ENCODE data around the gene MIOX. TPM values are rescaled to one million over a fixed set of nuclear protein-coding genes. Genes with fewer than 3 reads are reported as not detected.

The MIOX gene
- total RNA-seq, 1 experiment from 2014 or later = not detected

DNA sequence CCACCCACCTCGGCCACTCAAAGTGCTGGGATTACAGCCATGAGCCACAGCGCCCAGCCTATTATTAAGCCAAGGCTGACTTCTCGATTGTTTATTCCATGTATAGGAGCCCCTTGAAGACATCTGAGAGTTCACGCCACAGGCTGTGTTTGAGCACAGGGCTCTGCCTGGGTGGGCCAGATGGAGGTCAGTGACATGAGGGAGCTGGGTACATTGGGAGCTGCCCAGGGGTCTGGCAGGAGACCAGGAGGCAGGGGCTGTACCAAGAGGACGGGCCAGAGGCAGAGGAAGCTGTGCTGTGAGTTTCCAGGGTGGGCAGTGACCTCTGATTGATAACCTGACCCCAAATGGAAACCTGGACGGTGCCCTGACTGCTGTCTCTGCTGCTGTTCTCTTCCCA, 15.4 kb downstream of the MIOX start:
- Mint-ChIP-seq H3K4me1 (ENCODE audit: low read depth, unreplicated experiment) (peaks cover 7% of the 10 kb centered on the region), H3K36me3 (ENCODE audit: insufficient read depth, unreplicated experiment) (peaks cover 5% of the 10 kb centered on the region), H3K27me3 (ENCODE audit: insufficient read depth, unreplicated experiment) (no peaks in the 10 kb centered on the region), H3K27ac (ENCODE audit: unreplicated experiment) (no peak overlapping the region), H3K4me3 (ENCODE audit: unreplicated experiment) (no peak overlapping the region), H3K9me3 (ENCODE audit: unreplicated experiment) (no peaks in the 10 kb centered on the region)
- no peaks in the 10 kb centered on the region for H3K9me3 ChIP-seq
- intact Hi-C loops (cut with micrococcal nuclease; ENCODE audit: unreplicated experiment) = loop anchor here (10.0 kb wide), 1 partner anchor 107 kb away; no protein-coding TSS in a partner anchor
- no peaks in the 10 kb centered on the region; the same call in 1 of the 2 replicates for H3K36me3 ChIP-seq (ENCODE audit: control insufficient read depth, insufficient read depth, low read length)
- H3K4me3 ChIP-seq (ENCODE audit: low read depth, low read length) = no peak overlapping the region
- ChIA-PET POLR2A (no interaction called here), CTCF (no interaction called here)
- TF ChIP-seq, protein P1, sequence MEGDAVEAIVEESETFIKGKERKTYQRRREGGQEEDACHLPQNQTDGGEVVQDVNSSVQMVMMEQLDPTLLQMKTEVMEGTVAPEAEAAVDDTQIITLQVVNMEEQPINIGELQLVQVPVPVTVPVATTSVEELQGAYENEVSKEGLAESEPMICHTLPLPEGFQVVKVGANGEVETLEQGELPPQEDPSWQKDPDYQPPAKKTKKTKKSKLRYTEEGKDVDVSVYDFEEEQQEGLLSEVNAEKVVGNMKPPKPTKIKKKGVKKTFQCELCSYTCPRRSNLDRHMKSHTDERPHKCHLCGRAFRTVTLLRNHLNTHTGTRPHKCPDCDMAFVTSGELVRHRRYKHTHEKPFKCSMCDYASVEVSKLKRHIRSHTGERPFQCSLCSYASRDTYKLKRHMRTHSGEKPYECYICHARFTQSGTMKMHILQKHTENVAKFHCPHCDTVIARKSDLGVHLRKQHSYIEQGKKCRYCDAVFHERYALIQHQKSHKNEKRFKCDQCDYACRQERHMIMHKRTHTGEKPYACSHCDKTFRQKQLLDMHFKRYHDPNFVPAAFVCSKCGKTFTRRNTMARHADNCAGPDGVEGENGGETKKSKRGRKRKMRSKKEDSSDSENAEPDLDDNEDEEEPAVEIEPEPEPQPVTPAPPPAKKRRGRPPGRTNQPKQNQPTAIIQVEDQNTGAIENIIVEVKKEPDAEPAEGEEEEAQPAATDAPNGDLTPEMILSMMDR (IDR thresholded peaks at IDR 0.05; ENCODE audit: insufficient read depth in 1 of 2, low read depth in 1 of 2, low read length in 1 of 2, severe bottlenecking in 1 of 2, unreplicated experiment in 1 of 2) = no peak
- H3K27me3 ChIP-seq (replicated peaks; ENCODE audit: control insufficient read depth, insufficient read depth, low read length) = no peaks in the 10 kb centered on the region
- DNase-seq = no peak
- no TSS peak for BruUV-seq (replicated peaks)
- peaks cover 6% of the 10 kb centered on the region; the same call in 1 of the 2 replicates for H3K4me1 ChIP-seq

DNA sequence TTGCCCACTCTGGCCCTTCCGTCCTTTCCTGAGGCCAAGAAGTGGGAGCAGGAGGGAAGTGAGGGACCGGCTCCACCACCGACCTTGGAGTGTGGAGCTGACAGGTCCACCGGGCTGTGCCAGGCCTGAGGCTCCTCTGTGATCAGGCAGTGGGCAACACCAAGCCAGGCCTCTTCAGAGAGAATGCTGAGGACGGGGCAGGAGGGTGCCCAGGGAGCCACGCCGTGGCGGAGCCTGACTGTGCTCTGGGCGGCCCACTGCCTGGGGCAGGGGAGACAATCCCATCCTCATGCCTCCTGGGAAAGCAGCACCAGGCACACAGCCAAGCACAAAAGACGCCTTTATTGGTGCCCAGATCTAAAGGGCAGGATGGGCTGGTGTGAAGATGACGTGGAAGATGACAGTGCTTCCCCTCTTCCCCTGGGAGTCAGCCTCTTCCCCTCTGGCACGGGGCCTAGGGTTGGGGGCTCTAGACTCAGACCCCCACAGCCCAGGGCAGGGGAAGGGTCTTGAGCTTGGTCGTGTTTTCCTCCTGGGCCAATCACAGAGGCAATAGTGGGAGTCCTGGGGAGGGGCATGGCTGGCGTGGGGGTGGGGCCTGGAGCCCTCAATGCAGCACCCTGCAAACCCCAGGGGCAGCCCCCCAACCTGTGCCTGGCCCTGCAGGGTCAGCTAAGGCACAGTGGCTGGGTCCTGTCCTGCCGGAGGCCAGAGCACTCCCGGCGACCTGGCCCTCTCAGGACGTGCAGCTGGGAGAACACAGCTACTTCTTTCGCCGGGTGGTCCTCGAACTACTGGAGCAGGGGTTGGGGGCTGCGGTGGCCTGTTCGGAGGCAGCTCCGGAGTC, 16.2 kb downstream of the MIOX start:
- POLR2A ChIA-PET = no interaction called here
- Mint-ChIP-seq H3K4me1 (ENCODE audit: low read depth, unreplicated experiment) (peaks cover 3% of the 10 kb centered on the region), H3K27me3 (ENCODE audit: insufficient read depth, unreplicated experiment) (no peaks in the 10 kb centered on the region)

GRCh38 chr22:50503475-50504145, 17.0 kb downstream of the MIOX start:
- Mint-ChIP-seq H3K36me3 (ENCODE audit: insufficient read depth, unreplicated experiment) (peaks cover 8% of the 10 kb centered on the region), H3K4me1 (ENCODE audit: low read depth, unreplicated experiment) (no peaks in the 10 kb centered on the region), H3K27me3 (ENCODE audit: insufficient read depth, unreplicated experiment) (no peaks in the 10 kb centered on the region), H3K4me3 (ENCODE audit: unreplicated experiment) (no peak overlapping the region), H3K27ac (ENCODE audit: unreplicated experiment) (no peak overlapping the region), H3K9me3 (ENCODE audit: unreplicated experiment) (no peaks in the 10 kb centered on the region)
- CTCF ChIA-PET = no interaction called here
- Histone ChIP-seq H3K4me3 (ENCODE audit: low read depth, low read length) (no peak overlapping the region), H3K36me3 (ENCODE audit: control insufficient read depth, insufficient read depth, low read length) (no peaks in the 10 kb centered on the region; the same call in 1 of the 2 replicates), H3K4me1 (no peaks in the 10 kb centered on the region), H3K27me3 (replicated peaks; ENCODE audit: control insufficient read depth, insufficient read depth, low read length) (no peaks in the 10 kb centered on the region), H3K9me3 (no peaks in the 10 kb centered on the region)
- BruUV-seq (replicated peaks) = no TSS peak
- POLR2A ChIA-PET = no interaction called here
- intact Hi-C loops (cut with micrococcal nuclease; ENCODE audit: unreplicated experiment) = loop anchor here (10.0 kb wide), 1 partner anchor 109 kb away; no protein-coding TSS in a partner anchor
- DNase-seq = peak in 1 of 2 experiments; percentile 31
- TF ChIP-seq, protein P1 (IDR thresholded peaks at IDR 0.05; ENCODE audit: insufficient read depth in 1 of 2, low read depth in 1 of 2, low read length in 1 of 2, severe bottlenecking in 1 of 2, unreplicated experiment in 1 of 2) = no peak

More for the DNA sequence above, 16.2 kb downstream of the MIOX start:
- Histone ChIP-seq H3K9me3 (no peaks in the 10 kb centered on the region), H3K4me1 (peaks cover 2% of the 10 kb centered on the region; the same call in 1 of the 2 replicates), H3K36me3 (ENCODE audit: control insufficient read depth, insufficient read depth, low read length) (no peaks in the 10 kb centered on the region; the same call in 1 of the 2 replicates), H3K27me3 (replicated peaks; ENCODE audit: control insufficient read depth, insufficient read depth, low read length) (no peaks in the 10 kb centered on the region), H3K4me3 (ENCODE audit: low read depth, low read length) (no peak overlapping the region)
- Mint-ChIP-seq H3K36me3 (ENCODE audit: insufficient read depth, unreplicated experiment) (peaks cover 2% of the 10 kb centered on the region), H3K4me3 (ENCODE audit: unreplicated experiment) (no peak overlapping the region), H3K9me3 (ENCODE audit: unreplicated experiment) (no peaks in the 10 kb centered on the region), H3K27ac (ENCODE audit: unreplicated experiment) (no peak overlapping the region)
- DNase-seq = no peak
- TF ChIP-seq, protein P1 (IDR thresholded peaks at IDR 0.05; ENCODE audit: insufficient read depth in 1 of 2, low read depth in 1 of 2, low read length in 1 of 2, severe bottlenecking in 1 of 2, unreplicated experiment in 1 of 2) = no peak
- intact Hi-C loops (cut with micrococcal nuclease; ENCODE audit: unreplicated experiment) = loop anchor here (10.0 kb wide), 1 partner anchor 108 kb away; no protein-coding TSS in a partner anchor
- BruUV-seq (replicated peaks) = TSS peak; percentile 29
- CTCF ChIA-PET = no interaction called here

Data from Caco-2 (cell line).